ENCODE data around the gene MAML3. TPM values are rescaled to one million over a fixed set of nuclear protein-coding genes. Genes with fewer than 3 reads are reported as not detected.

The MAML3 gene
- total and polyA plus RNA-seq, 2 of the 13 experiments (the other 11 are each of a cell fraction or from before 2014, with no cell fraction given) = 0.05 to 0.13 TPM

DNA sequence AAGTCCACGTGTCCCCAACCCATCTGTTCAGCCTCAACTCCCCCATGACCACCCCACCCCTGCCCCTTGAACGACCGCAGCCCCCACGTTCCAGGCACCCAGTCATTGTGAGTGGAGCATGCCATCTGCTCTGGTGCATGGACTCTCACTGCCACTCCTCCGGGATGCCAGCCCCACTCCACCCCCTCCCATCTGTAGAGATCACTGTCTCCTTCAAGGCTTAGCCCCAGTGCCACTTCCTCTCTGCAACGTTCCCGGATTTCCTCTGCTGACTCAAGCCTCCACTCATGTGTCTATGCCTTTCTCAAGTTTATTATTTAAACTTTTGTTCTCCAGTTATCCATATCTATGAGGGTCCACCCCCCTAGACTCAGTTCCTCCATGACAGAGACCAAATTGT, 54.0 kb downstream of the MAML3 start:
- TF ChIP-seq IKZF1 (IDR thresholded peaks at IDR 0.05) (no peak), POLR2G (IDR thresholded peaks at IDR 0.05; ENCODE audit: low read depth, low read length) (no peak), TCF7 (IDR thresholded peaks at IDR 0.05; ENCODE audit: low read depth) (no peak)
- Histone ChIP-seq H3K9ac (ENCODE audit: insufficient read depth, low read depth, low read length) (no peak overlapping the region), H3K36me3 (replicated peaks in 1 of 2; ENCODE audit: control insufficient read depth in 1 of 2, insufficient read depth in 2 of 2, low read length in 2 of 2) (no peaks in the 10 kb centered on the region), H4K20me1 (ENCODE audit: insufficient read depth, low read length) (no peaks in the 10 kb centered on the region), H3K4me2 (ENCODE audit: low read depth, low read length) (no peak overlapping the region), H3K4me1 (ENCODE audit: insufficient read depth, low read length) (no peaks in the 10 kb centered on the region), H2AFZ (ENCODE audit: low read length) (no peak overlapping the region), H3K9me3 (ENCODE audit: low read length) (no peaks in the 10 kb centered on the region), H3K27ac (ENCODE audit: extremely low read length, insufficient read depth, low read length) (no peak overlapping the region), H3K27me3 (ENCODE audit: control insufficient read depth in 1 of 2, insufficient read depth in 2 of 2, low read length in 2 of 2) (no peaks in the 10 kb centered on the region), H3K4me3 (replicated peaks in 1 of 3; ENCODE audit: insufficient read depth in 1 of 3, low read depth in 2 of 3, low read length in 3 of 3) (no peak overlapping the region), H3K79me2 (ENCODE audit: insufficient read depth, low read length) (no peaks in the 10 kb centered on the region)
- DNase-seq (ENCODE audit: low spot score) (no peak), FAIRE-seq (no peak), ATAC-seq (no peak)
- ChIA-PET POLR2A (no interaction called here), CTCF (ENCODE audit: low intra/inter-chr PET ratio, low total read pairs) (no interaction called here)
- no TSS peak for BruUV-seq (replicated peaks)
- intact Hi-C loops (cut with micrococcal nuclease; ENCODE audit: unreplicated experiment) (no loop called here), in situ Hi-C loops (cut with HindIII; ENCODE audit: extremely low pct_ligation_motif_present, low pct_unique_long_range_greater_than_20kb) (no loop called here)
- 26% methylated on average over 7 of the region's 7 CpGs for WGBS (ENCODE audit: low lambda C conversion rate)

DNA sequence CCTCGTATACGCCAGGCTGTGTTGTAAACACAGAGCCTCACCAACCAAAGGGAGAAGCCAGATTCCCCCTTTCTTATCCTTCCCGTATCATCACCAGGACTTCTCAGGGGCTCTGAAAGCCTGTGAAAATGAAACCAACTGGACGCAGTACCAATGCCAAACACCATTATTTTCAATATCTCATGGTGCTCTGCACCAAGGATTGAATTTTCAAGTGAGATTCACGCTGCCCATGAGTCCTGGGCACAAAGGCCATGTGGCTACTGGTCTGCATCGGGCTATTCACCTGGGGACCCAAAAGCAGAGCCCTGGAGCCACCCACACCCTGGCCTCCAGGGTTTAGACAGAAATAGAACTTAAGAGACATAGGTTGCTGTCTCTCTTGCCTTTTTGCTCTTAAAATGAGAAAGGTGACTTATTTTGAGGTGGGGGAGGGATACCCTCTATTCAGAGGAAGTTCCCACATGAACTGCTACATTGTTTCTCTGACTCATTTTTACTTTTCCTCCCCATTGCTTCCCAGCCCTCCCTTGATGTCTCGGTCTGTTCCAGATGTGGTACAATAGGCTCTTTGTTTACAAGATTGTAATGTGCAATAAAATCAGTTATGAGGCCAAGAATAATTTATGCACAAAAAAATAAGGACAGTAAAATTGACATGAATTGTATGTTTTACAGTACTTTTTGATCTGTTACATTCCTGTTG, 55.4 kb downstream of the MAML3 start:
- FAIRE-seq (no peak), ATAC-seq (no peak), DNase-seq (ENCODE audit: low spot score) (no peak)
- ChIA-PET POLR2A (no interaction called here), CTCF (ENCODE audit: low intra/inter-chr PET ratio, low total read pairs) (no interaction called here)
- no peak overlapping the region for H3K4me2 ChIP-seq (ENCODE audit: low read depth, low read length)
- no peak for TF ChIP-seq GLI4 (CRISPR knock-in tag; IDR thresholded peaks at IDR 0.05; ENCODE audit: borderline replicate concordance)
- TF ChIP-seq ZSCAN21 (CRISPR knock-in tag; IDR thresholded peaks at IDR 0.05; ENCODE audit: borderline replicate concordance) = no peak
- TF ChIP-seq, protein P1, sequence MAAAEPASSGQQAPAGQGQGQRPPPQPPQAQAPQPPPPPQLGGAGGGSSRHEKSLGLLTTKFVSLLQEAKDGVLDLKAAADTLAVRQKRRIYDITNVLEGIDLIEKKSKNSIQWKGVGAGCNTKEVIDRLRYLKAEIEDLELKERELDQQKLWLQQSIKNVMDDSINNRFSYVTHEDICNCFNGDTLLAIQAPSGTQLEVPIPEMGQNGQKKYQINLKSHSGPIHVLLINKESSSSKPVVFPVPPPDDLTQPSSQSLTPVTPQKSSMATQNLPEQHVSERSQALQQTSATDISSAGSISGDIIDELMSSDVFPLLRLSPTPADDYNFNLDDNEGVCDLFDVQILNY (CRISPR knock-in tag; conservative IDR thresholded peaks at IDR 0.05) = no peak
- TF ChIP-seq ZNF598 (CRISPR knock-in tag; IDR thresholded peaks at IDR 0.05; ENCODE audit: borderline replicate concordance) = no peak
- TF ChIP-seq ZNF292 (CRISPR knock-in tag; IDR thresholded peaks at IDR 0.05; ENCODE audit: borderline replicate concordance, low read depth) = no peak
- TF ChIP-seq TMF1 (CRISPR knock-in tag; IDR thresholded peaks at IDR 0.05; ENCODE audit: low read depth) = no peak
- TF ChIP-seq RXRB (CRISPR knock-in tag; IDR thresholded peaks at IDR 0.05; ENCODE audit: borderline replicate concordance) = no peak
- no peak for TF ChIP-seq ZNF335 (CRISPR knock-in tag; IDR thresholded peaks at IDR 0.05)
- TF ChIP-seq, protein P2, sequence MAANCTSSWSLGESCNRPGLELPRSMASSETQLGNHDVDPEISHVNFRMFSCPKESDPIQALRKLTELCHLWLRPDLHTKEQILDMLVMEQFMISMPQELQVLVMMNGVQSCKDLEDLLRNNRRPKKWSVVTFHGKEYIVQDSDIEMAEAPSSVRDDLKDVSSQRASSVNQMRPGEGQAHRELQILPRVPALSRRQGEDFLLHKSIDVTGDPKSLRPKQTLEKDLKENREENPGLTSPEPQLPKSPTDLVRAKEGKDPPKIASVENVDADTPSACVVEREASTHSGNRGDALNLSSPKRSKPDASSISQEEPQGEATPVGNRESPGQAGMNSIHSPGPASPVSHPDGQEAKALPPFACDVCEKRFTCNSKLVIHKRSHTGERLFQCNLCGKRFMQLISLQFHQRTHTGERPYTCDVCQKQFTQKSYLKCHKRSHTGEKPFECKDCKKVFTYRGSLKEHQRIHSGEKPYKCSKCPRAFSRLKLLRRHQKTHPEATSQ (CRISPR knock-in tag; IDR thresholded peaks at IDR 0.05; ENCODE audit: borderline replicate concordance) = no peak
- TF ChIP-seq TCF12 (IDR thresholded peaks at IDR 0.05) = no peak
- TF ChIP-seq TCF12 (CRISPR knock-in tag; IDR thresholded peaks at IDR 0.05) = no peak
- no peak for TF ChIP-seq IRX3 (CRISPR knock-in tag; IDR thresholded peaks at IDR 0.05; ENCODE audit: borderline replicate concordance, low read depth)
- no peak for TF ChIP-seq SSRP1 (CRISPR knock-in tag; IDR thresholded peaks at IDR 0.05)
- intact Hi-C loops (cut with micrococcal nuclease; ENCODE audit: unreplicated experiment) = no loop called here
- no peak overlapping the region for H3K9ac ChIP-seq (ENCODE audit: insufficient read depth, low read depth, low read length)
- no peaks in the 10 kb centered on the region for H3K4me1 ChIP-seq (ENCODE audit: insufficient read depth, low read length)
- no peaks in the 10 kb centered on the region for H3K27me3 ChIP-seq (ENCODE audit: control insufficient read depth in 1 of 2, insufficient read depth in 2 of 2, low read length in 2 of 2)
- in situ Hi-C loops (cut with HindIII; ENCODE audit: extremely low pct_ligation_motif_present, low pct_unique_long_range_greater_than_20kb) = no loop called here
- no peak overlapping the region for H2AFZ ChIP-seq (ENCODE audit: low read length)
- 44% methylated on average over 7 of the region's 7 CpGs for WGBS (ENCODE audit: low lambda C conversion rate)
- no peaks in the 10 kb centered on the region for H3K9me3 ChIP-seq (ENCODE audit: low read length)
- H3K4me3 ChIP-seq (replicated peaks in 1 of 3; ENCODE audit: insufficient read depth in 1 of 3, low read depth in 2 of 3, low read length in 3 of 3) = no peak overlapping the region
- no peaks in the 10 kb centered on the region for H3K36me3 ChIP-seq (replicated peaks in 1 of 2; ENCODE audit: control insufficient read depth in 1 of 2, insufficient read depth in 2 of 2, low read length in 2 of 2)
- no peaks in the 10 kb centered on the region for H4K20me1 ChIP-seq (ENCODE audit: insufficient read depth, low read length)
- no peak overlapping the region for H3K27ac ChIP-seq (ENCODE audit: extremely low read length, insufficient read depth, low read length)
- BruUV-seq (replicated peaks) = no TSS peak
- no peaks in the 10 kb centered on the region for H3K79me2 ChIP-seq (ENCODE audit: insufficient read depth, low read length)

Measured in HepG2 (cell line).